HepG2 (cell line): ENCODE data around the gene CES3. TPM values are rescaled to one million over a fixed set of nuclear protein-coding genes. Genes with fewer than 3 reads are reported as not detected.

Experiments
- BORCS8-MEF2B ChIP-seq: sonication (generic); formaldehyde crosslinking; IDR thresholded peaks from 2 replicates; pipeline ENCODE4 v1.8.0; 2022; ENCODE audit warnings: mild to moderate bottlenecking, missing genetic modification reagents
- DRAP1 ChIP-seq: IDR thresholded peaks from 2 replicates; pipeline ENCODE4 v1.6.1; 2016; ENCODE audit warnings: missing genetic modification reagents, missing compliant biosample characterization
- FOSL2 ChIP-seq: sonication (generic); formaldehyde crosslinking; IDR thresholded peaks from 2 replicates; pipeline ENCODE4 v1.4.0; 2020; ENCODE audit warnings: missing genetic modification reagents
- GATA4 ChIP-seq: sonication (generic); IDR thresholded peaks from 2 replicates; pipeline ENCODE4 v1.6.1; 2016; ENCODE audit warnings: antibody characterized with exemption, low read depth, borderline replicate concordance
- HMGXB4 ChIP-seq, 2 experiments: sonication (generic) in 1 of 2; formaldehyde crosslinking in 1 of 2; IDR thresholded peaks; 2 replicates each; pipeline versions ENCODE4 v1.4.0 to v1.6.1; 2018 to 2020; ENCODE audit warnings: missing genetic modification reagents in 2 of 2, borderline replicate concordance in 1 of 2, low read depth in 1 of 2, mild to moderate bottlenecking in 1 of 2, missing biosample characterization in 1 of 2
- HNRNPH1 ChIP-seq: fragments of 200-400 bp; formaldehyde crosslinking; optimal IDR thresholded peaks from 2 replicates; pipeline ENCODE3; 2017; ENCODE audit warnings: mild to moderate bottlenecking, low read depth, low read length
- MEIS2 ChIP-seq: sonication (generic); formaldehyde crosslinking; IDR thresholded peaks from 2 replicates; pipeline ENCODE4 v1.9.0; 2021; ENCODE audit warnings: mild to moderate bottlenecking, missing genetic modification reagents
- POGK ChIP-seq: sonication (generic); formaldehyde crosslinking; conservative IDR thresholded peaks from 2 replicates; pipeline ENCODE4 v1.8.0; 2022; ENCODE audit warnings: mild to moderate bottlenecking, moderate library complexity, missing genetic modification reagents
- PRMT3 ChIP-seq: sonication (generic); formaldehyde crosslinking; IDR thresholded peaks from 2 replicates; pipeline ENCODE4 v1.8.1; 2022; ENCODE audit warnings: low read depth, mild to moderate bottlenecking, moderate library complexity, missing genetic modification reagents, borderline replicate concordance
- RFXANK ChIP-seq: IDR thresholded peaks from 2 replicates; pipeline ENCODE4 v1.6.1; 2016
- TAF15 ChIP-seq: fragments of 200-400 bp; formaldehyde crosslinking; IDR thresholded peaks from one replicate; pipeline ENCODE4 v1.6.1; 2018; ENCODE audit warnings: mild to moderate bottlenecking, low read depth, low read length; ENCODE audit not compliant: poor library complexity, severe bottlenecking
- ZBTB7B ChIP-seq: sonication (generic); formaldehyde crosslinking; IDR thresholded peaks from 2 replicates; pipeline ENCODE4 v1.4.0; 2020; ENCODE audit warnings: missing genetic modification reagents
- ZFP37 ChIP-seq: sonication (generic); formaldehyde crosslinking; IDR thresholded peaks from 2 replicates; pipeline ENCODE4 v1.4.0; 2020; ENCODE audit warnings: missing genetic modification reagents, borderline replicate concordance
- ZKSCAN5 ChIP-seq: sonication (generic); formaldehyde crosslinking; IDR thresholded peaks from 2 replicates; pipeline ENCODE4 v1.5.1; 2020; ENCODE audit warnings: mild to moderate bottlenecking, missing genetic modification reagents
- ZNF143 ChIP-seq: sonication (generic); formaldehyde crosslinking; IDR thresholded peaks from 2 replicates; pipeline ENCODE4 v1.4.0; 2020; ENCODE audit warnings: missing genetic modification reagents
- ZNF501 ChIP-seq: sonication (generic); formaldehyde crosslinking; IDR thresholded peaks from 2 replicates; pipeline ENCODE4 v1.5.1; 2020; ENCODE audit warnings: mild to moderate bottlenecking, moderate library complexity, missing genetic modification reagents
- ZNF547 ChIP-seq: sonication (generic); formaldehyde crosslinking; IDR thresholded peaks from 2 replicates; pipeline ENCODE4 v1.5.1; 2020; ENCODE audit warnings: mild to moderate bottlenecking, missing genetic modification reagents
- ZNF562 ChIP-seq: sonication (generic); formaldehyde crosslinking; IDR thresholded peaks from 2 replicates; pipeline ENCODE4 v1.8.0; 2022; ENCODE audit warnings: missing genetic modification reagents, borderline replicate concordance
- ZNF766 ChIP-seq: sonication (generic); formaldehyde crosslinking; IDR thresholded peaks from 2 replicates; pipeline ENCODE4 v1.5.0; 2020; ENCODE audit warnings: missing genetic modification reagents, borderline replicate concordance
- ZNF780A ChIP-seq: sonication (generic); formaldehyde crosslinking; IDR thresholded peaks from 2 replicates; pipeline ENCODE4 v1.8.0; 2022; ENCODE audit warnings: mild to moderate bottlenecking, missing genetic modification reagents, moderate library complexity
- ZNF841 ChIP-seq: sonication (generic); formaldehyde crosslinking; IDR thresholded peaks from 2 replicates; pipeline ENCODE4 v1.8.1; 2023; ENCODE audit warnings: missing genetic modification reagents, borderline replicate concordance
- ZUFSP ChIP-seq: sonication (generic); formaldehyde crosslinking; IDR thresholded peaks from 2 replicates; pipeline ENCODE4 v1.9.0; 2021; ENCODE audit warnings: missing genetic modification reagents, mild to moderate bottlenecking, borderline replicate concordance
- polyA plus RNA-seq, 8 experiments: library from polyadenylated mRNA; depleted of rRNA in 3 of 8; stranded (reverse) in 7 of 8; unstranded in 1 of 8; fragments of >200 nt; fragmentation: Illumina TruSeq in 4 of 8; extraction: Trizol in 4 of 8; gene quantifications; 2 replicates each; pipeline versions ENCODE4 v1.2.1 to v1.2.3, GENCODE V29; 2011 to 2016; ENCODE audit warnings: low read depth in 4 of 8, missing spikeins in 1 of 8, mixed read lengths in 1 of 8; ENCODE audit not compliant: insufficient read depth in 1 of 8
- total RNA-seq, 5 experiments: library from RNA; depleted of rRNA; stranded (reverse); fragments of >200 nt; fragmentation: Illumina TruSeq; extraction: Trizol; gene quantifications; 2 replicates each; pipeline ENCODE4 v1.2.3, GENCODE V29; 2016; ENCODE audit warnings: low read depth in 1 of 5
- TF ChIP-seq, protein P1 (sequence below): sonication (generic); formaldehyde crosslinking; IDR thresholded peaks from 2 replicates; pipeline ENCODE4 v1.4.0; 2020; ENCODE audit warnings: missing genetic modification reagents, low read depth, mild to moderate bottlenecking, borderline replicate concordance

The CES3 gene
- total and polyA plus RNA-seq, 2 of the 13 experiments (the other 11 are each of a cell fraction or from before 2014, with no cell fraction given), result 6.6 to 17.4 TPM

DNA sequence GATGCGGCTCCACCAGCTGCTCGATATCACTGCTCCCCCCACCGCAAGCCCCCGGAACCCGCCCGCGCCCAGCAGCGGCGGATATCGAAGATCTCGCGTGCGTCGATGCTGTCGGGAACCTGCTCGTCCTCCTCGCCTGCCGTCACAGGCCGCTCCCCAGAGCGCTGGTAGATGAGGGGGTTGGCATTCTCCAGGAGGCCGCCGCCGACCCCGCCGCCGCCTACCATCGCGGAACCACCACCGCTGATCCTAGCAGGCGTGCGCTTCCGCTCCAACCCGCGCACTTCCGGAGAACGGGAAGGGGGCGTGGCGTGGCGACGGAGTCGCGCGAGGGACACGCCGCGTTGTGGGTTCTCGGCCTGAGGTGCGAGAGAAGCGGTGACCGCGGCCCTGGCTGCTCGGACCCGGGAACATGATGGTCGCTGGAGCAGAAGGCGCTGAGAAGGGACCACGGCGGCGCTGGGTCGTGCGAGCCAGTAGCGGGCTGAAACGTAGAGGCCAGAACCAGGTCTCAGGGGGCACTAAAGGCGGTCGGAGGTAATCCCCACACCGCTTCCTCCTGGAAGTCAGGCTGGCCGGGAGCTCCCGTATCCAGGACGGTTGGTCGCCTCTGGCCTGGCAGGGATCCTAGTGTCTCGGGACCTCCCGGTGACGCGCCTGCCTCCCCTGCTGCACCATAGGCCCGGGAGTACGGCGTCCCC is 26.8 kb upstream of the CES3 start, which contains the start of gene CIAO2B (continued):
- peak; percentile 72 for TF ChIP-seq DRAP1 (CRISPR knock-in tag)
- peak; percentile 98 for TF ChIP-seq POGK (CRISPR knock-in tag)
- TF ChIP-seq MEIS2 (CRISPR knock-in tag), result peak; percentile 90; the same call in 1 of the 2 replicates
- peak; percentile 92; the same call in 1 of the 2 replicates for TF ChIP-seq ZNF547 (CRISPR knock-in tag)
- TF ChIP-seq ZNF780A (CRISPR knock-in tag), result peak; percentile 31; the same call in 1 of the 2 replicates
- peak; percentile 54 for TF ChIP-seq FOSL2 (CRISPR knock-in tag)
- TF ChIP-seq HNRNPH1, result no peak
- peak; percentile 96 for TF ChIP-seq ZNF766 (CRISPR knock-in tag)
- TF ChIP-seq ZNF841, result no peak
- no peak; the same call in 1 of the 2 replicates for TF ChIP-seq ZKSCAN5
- TF ChIP-seq RFXANK (CRISPR knock-in tag), result no peak
- TF ChIP-seq ZNF501 (CRISPR knock-in tag), result peak; percentile 93
- TF ChIP-seq ZUFSP, result no peak
- TF ChIP-seq ZBTB7B (CRISPR knock-in tag), result peak; percentile 64; the same call in 1 of the 2 replicates
- TF ChIP-seq HMGXB4 (CRISPR knock-in tag; IDR thresholded peaks at IDR 0.05; ENCODE audit: borderline replicate concordance in 1 of 2, low read depth in 1 of 2), result peak; percentile 96 to 99
- TF ChIP-seq BORCS8-MEF2B, result peak; percentile 94
- TF ChIP-seq PRMT3 (CRISPR knock-in tag), result peak; percentile 24; the same call in 1 of the 2 replicates
- TF ChIP-seq GATA4, result peak; percentile 46; the same call in 1 of the 2 replicates
- TF ChIP-seq ZNF562, result no peak
- peak; percentile 59 for TF ChIP-seq TAF15
- TF ChIP-seq ZNF143 (CRISPR knock-in tag), result peak; percentile 70
- TF ChIP-seq, protein P1, sequence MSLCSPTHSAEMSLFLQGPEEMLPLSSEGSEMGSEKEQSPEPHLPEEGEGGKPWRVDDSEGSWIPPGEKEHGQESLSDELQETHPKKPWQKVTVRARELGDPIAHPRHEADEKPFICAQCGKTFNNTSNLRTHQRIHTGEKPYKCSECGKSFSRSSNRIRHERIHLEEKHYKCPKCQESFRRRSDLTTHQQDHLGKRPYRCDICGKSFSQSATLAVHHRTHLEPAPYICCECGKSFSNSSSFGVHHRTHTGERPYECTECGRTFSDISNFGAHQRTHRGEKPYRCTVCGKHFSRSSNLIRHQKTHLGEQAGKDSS, result peak; percentile 97
- TF ChIP-seq ZFP37 (CRISPR knock-in tag), result 0 out of 2 replicates have a peak, but pooled peaks have one; percentile 50
